B cell (primary cell): ENCODE results near the gene TTC38. TPM values are rescaled to one million over a fixed set of nuclear protein-coding genes. Genes with fewer than 3 reads are reported as not detected.

Experiments
- ATAC-seq: fragments of 200-7000 bp; cut with Tn5 transposase; one replicate; pipeline ENCODE4 v1.10.0; 2021; ENCODE audit warnings: low read depth, mild to moderate bottlenecking, moderate number of reproducible peaks, moderate library complexity
- CTCF ChIA-PET: fragments of 350-600 bp; sonication (Branson Sonifier 250); formaldehyde crosslinking; loops from one replicate; lab custom pipeline; 2021; ENCODE audit warnings: antibody characterized with exemption, inconsistent platforms; lab: Charles Lee
- POLR2A ChIA-PET: fragments of 350-600 bp; sonication (Branson Sonifier 250); formaldehyde crosslinking; loops from one replicate; lab custom pipeline; 2021; ENCODE audit warnings: antibody characterized with exemption; lab: Charles Lee
- DNase-seq: peaks from one replicate; pipeline ENCODE4 v3.0.0; 2013
- H2AFZ ChIP-seq: 2 replicates; pipeline ENCODE4 v1.6.1; 2012; ENCODE audit warnings: mild to moderate bottlenecking, low read depth, low read length; ENCODE audit not compliant: insufficient read depth, poor library complexity, severe bottlenecking
- H3K27ac ChIP-seq, 2 donors: 1 replicate in 1 of 2; 2 replicates in 1 of 2; pipeline ENCODE4 v1.5.1; 2012 to 2013; ENCODE audit warnings: low read length in 2 of 2, mild to moderate bottlenecking in 2 of 2, moderate library complexity in 1 of 2
- H3K27me3 ChIP-seq, 4 experiments: fragments of 200-600 bp in 1 of 4; sonication (generic) in 1 of 4; replicated peaks in 1 of 4; 1 replicate in 2 of 4; 2 replicates in 2 of 4; pipeline versions ENCODE4 v1.6.1 to v1.7.0; 2013 to 2016; ENCODE audit warnings: low read length in 3 of 4, mild to moderate bottlenecking in 2 of 4, mixed read lengths in 1 of 4, moderate library complexity in 1 of 4; ENCODE audit not compliant: insufficient read depth in 4 of 4, control insufficient read depth in 3 of 4; ENCODE audit errors: control extremely low read depth in 1 of 4
- H3K36me3 ChIP-seq, 2 experiments: replicated peaks in 1 of 2; 1 replicate in 1 of 2; 2 replicates in 1 of 2; pipeline versions ENCODE4 v1.6.1 to v1.7.1; 2013; ENCODE audit warnings: low read length in 1 of 2; ENCODE audit not compliant: insufficient read depth in 2 of 2, control insufficient read depth in 1 of 2; ENCODE audit errors: control extremely low read depth in 1 of 2, extremely low read depth in 1 of 2
- H3K4me1 ChIP-seq, 2 donors: fragments of 200-600 bp in 1 of 2; sonication (generic) in 1 of 2; 1 replicate in 1 of 2; 2 replicates in 1 of 2; pipeline versions ENCODE4 v1.5.1 to v1.6.1; 2013 to 2017; ENCODE audit warnings: low read length in 2 of 2; ENCODE audit not compliant: control insufficient read depth in 2 of 2, insufficient read depth in 2 of 2
- H3K4me2 ChIP-seq: replicated peaks from 2 replicates; pipeline ENCODE3; 2012; ENCODE audit warnings: mild to moderate bottlenecking, low read depth, low read length; ENCODE audit not compliant: poor library complexity, severe bottlenecking
- H3K4me3 ChIP-seq, 5 experiments: fragments of 200-600 bp in 1 of 5; sonication (generic) in 1 of 5; 1 replicate in 3 of 5; 2 replicates in 2 of 5; pipeline versions ENCODE4 v1.5.1 to v1.7.0; 2011 to 2016; ENCODE audit warnings: low read length in 4 of 5, mild to moderate bottlenecking in 4 of 5, low read depth in 2 of 5, control low read depth in 1 of 5, moderate library complexity in 1 of 5; ENCODE audit not compliant: insufficient read depth in 1 of 5; ENCODE audit errors: control extremely low read depth in 1 of 5, extremely low read depth in 1 of 5
- H3K79me2 ChIP-seq: fragments of 200-600 bp; sonication (generic); one replicate; pipeline ENCODE4 v1.6.0; 2016; ENCODE audit warnings: low read length; ENCODE audit not compliant: control insufficient read depth, insufficient read depth
- H3K9ac ChIP-seq: fragments of 200-600 bp; sonication (generic); 2 replicates; pipeline ENCODE4 v1.6.1; 2017; ENCODE audit warnings: mild to moderate bottlenecking, low read length, moderate library complexity
- H3K9me3 ChIP-seq, 3 donors: one replicate each; pipeline versions ENCODE4 v1.6.1 to v1.7.1; 2013; ENCODE audit warnings: low read length in 2 of 3; ENCODE audit not compliant: control insufficient read depth in 2 of 3, insufficient read depth in 1 of 3; ENCODE audit errors: control extremely low read depth in 1 of 3
- H4K20me1 ChIP-seq: 2 replicates; pipeline ENCODE4 v1.6.0; 2012; ENCODE audit warnings: mild to moderate bottlenecking, low read length; ENCODE audit not compliant: insufficient read depth, control insufficient read depth, poor library complexity, severe bottlenecking
- H3K27ac Mint-ChIP-seq: one replicate; pipeline ENCODE4 v1.8.0; 2021; ENCODE audit warnings: mixed read lengths
- H3K27me3 Mint-ChIP-seq: one replicate; pipeline ENCODE4 v1.8.0; 2021; ENCODE audit warnings: mixed read lengths
- H3K4me1 Mint-ChIP-seq: one replicate; pipeline ENCODE4 v1.8.0; 2021; ENCODE audit warnings: mixed read lengths
- H3K4me3 Mint-ChIP-seq: one replicate; pipeline ENCODE4 v1.8.0; 2021; ENCODE audit warnings: mixed read lengths
- H3K9me3 Mint-ChIP-seq: one replicate; pipeline ENCODE4 v1.8.0; 2022; ENCODE audit warnings: mixed read lengths; ENCODE audit not compliant: insufficient read depth
- EZH2 ChIP-seq: IDR thresholded peaks from 2 replicates; pipeline ENCODE4 v1.6.1; 2012; ENCODE audit warnings: borderline replicate concordance, low read depth, mild to moderate bottlenecking, moderate library complexity, low read length; ENCODE audit not compliant: insufficient read depth, poor library complexity, severe bottlenecking
- WGBS: methylation state at CpG from one replicate; pipeline ENCODE4 v1.1.5; 2013; ENCODE audit warnings: missing lambda C conversion rate; ENCODE audit not compliant: insufficient coverage; 5-methylcytosine and 5-hydroxymethylcytosine counted together
- intact Hi-C: fragments of 100-400 bp; cut with micrococcal nuclease; formaldehyde crosslinking; loops from one replicate; pipeline ENCODE4 v1.10.0; 2022
- polyA plus RNA-seq: library from polyadenylated mRNA; depleted of rRNA; stranded (reverse); fragments of >200 nt; gene quantifications from 2 replicates; pipeline ENCODE4 v1.2.3, GENCODE V29; 2012
- total RNA-seq, 2 donors: library from RNA; stranded (reverse); fragments of 120-200 nt in 1 of 2; gene quantifications; 1 replicate in 1 of 2; 2 replicates in 1 of 2; pipeline versions ENCODE4 v1.2.3 to v1.2.4, GENCODE V29; 2013 to 2022
- TF ChIP-seq, protein P1 (sequence below): fragments of 200-600 bp; IDR thresholded peaks from one replicate; pipeline ENCODE4 v1.8.0; 2022; ENCODE audit warnings: antibody characterized with exemption, mild to moderate bottlenecking

TTC38 gene
- total and polyA plus RNA-seq, 2 donors (not counting 1 experiment from before 2014, with no cell fraction given), result 10.8 to 13.3 TPM

- no peak overlapping the region for H3K4me3 ChIP-seq
- no peaks in the 10 kb centered on the region for H3K27me3 Mint-ChIP-seq
- no peak overlapping the region for H3K9ac ChIP-seq
- H2AFZ ChIP-seq, result no peak overlapping the region
- H4K20me1 ChIP-seq, result no peaks in the 10 kb centered on the region
- 14% methylated on average over 10 of the region's 20 CpGs for WGBS
- intact Hi-C loops, result no loop called here
- H3K4me3 Mint-ChIP-seq, result peak overlapping the region; percentile 52
- ChIA-PET POLR2A (no interaction called here), CTCF (no interaction called here)
- H3K27ac ChIP-seq, result no peak overlapping the region
- DNase-seq, result peak; percentile 26
- TF ChIP-seq EZH2, result no peak
- TF ChIP-seq, protein P1, sequence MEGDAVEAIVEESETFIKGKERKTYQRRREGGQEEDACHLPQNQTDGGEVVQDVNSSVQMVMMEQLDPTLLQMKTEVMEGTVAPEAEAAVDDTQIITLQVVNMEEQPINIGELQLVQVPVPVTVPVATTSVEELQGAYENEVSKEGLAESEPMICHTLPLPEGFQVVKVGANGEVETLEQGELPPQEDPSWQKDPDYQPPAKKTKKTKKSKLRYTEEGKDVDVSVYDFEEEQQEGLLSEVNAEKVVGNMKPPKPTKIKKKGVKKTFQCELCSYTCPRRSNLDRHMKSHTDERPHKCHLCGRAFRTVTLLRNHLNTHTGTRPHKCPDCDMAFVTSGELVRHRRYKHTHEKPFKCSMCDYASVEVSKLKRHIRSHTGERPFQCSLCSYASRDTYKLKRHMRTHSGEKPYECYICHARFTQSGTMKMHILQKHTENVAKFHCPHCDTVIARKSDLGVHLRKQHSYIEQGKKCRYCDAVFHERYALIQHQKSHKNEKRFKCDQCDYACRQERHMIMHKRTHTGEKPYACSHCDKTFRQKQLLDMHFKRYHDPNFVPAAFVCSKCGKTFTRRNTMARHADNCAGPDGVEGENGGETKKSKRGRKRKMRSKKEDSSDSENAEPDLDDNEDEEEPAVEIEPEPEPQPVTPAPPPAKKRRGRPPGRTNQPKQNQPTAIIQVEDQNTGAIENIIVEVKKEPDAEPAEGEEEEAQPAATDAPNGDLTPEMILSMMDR, result no peak
- no peaks in the 10 kb centered on the region for H3K9me3 ChIP-seq
- H3K4me2 ChIP-seq, result peak overlapping the region; percentile 45
- H3K4me1 ChIP-seq, result peaks cover 18 to 23% of the 10 kb centered on the region in 2 donors
- no peaks in the 10 kb centered on the region for H3K79me2 ChIP-seq
- no peaks in the 10 kb centered on the region for H3K9me3 Mint-ChIP-seq
- ATAC-seq, result peak; percentile 24
- peaks cover 21% of the 10 kb centered on the region for H3K4me1 Mint-ChIP-seq
- H3K36me3 ChIP-seq, result peaks cover 0 to 11% of the 10 kb centered on the region in 2 experiments
- H3K27ac Mint-ChIP-seq, result peak overlapping the region; percentile 82
- no peaks in the 10 kb centered on the region for H3K27me3 ChIP-seq
Observed at GRCh38 chr22:46239261-46240048, 28.4 kb upstream of the TTC38 start.

GRCh38 chr22:46240073-46240472, 27.7 kb upstream of the TTC38 start:
- H3K79me2 ChIP-seq, result no peaks in the 10 kb centered on the region
- POLR2A ChIA-PET, result no interaction called here
- H3K4me2 ChIP-seq, result peak overlapping the region; percentile 45
- peak overlapping the region; percentile 13 for H3K4me3 Mint-ChIP-seq
- H3K9me3 ChIP-seq, result no peaks in the 10 kb centered on the region
- no peaks in the 10 kb centered on the region for H4K20me1 ChIP-seq
- no peaks in the 10 kb centered on the region for H3K9me3 Mint-ChIP-seq
- no peak overlapping the region for H3K9ac ChIP-seq
- no peak for DNase-seq
- CTCF ChIA-PET, result no interaction called here
- H2AFZ ChIP-seq, result no peak overlapping the region
- no peak overlapping the region for H3K4me3 ChIP-seq
- peaks cover 0 to 15% of the 10 kb centered on the region in 2 experiments for H3K36me3 ChIP-seq
- no peak overlapping the region for H3K27ac Mint-ChIP-seq
- TF ChIP-seq, protein P1, result no peak
- TF ChIP-seq EZH2, result no peak
- H3K27ac ChIP-seq, result no peak overlapping the region
- H3K27me3 Mint-ChIP-seq, result no peaks in the 10 kb centered on the region
- peaks cover 18 to 23% of the 10 kb centered on the region in 2 donors for H3K4me1 ChIP-seq
- H3K27me3 ChIP-seq, result no peaks in the 10 kb centered on the region
- peaks cover 21% of the 10 kb centered on the region for H3K4me1 Mint-ChIP-seq
- WGBS, result 13% methylated on average over 2 of the region's 2 CpGs
- intact Hi-C loops, result no loop called here
- no peak for ATAC-seq
